ENCODE results near the gene SS18L1. TPM values are rescaled to one million over a fixed set of nuclear protein-coding genes. Genes with fewer than 3 reads are reported as not detected.

SS18L1 gene
- total and polyA plus RNA-seq, 8 donors = 5.5 to 34.8 (median 9.3) TPM

DNA sequence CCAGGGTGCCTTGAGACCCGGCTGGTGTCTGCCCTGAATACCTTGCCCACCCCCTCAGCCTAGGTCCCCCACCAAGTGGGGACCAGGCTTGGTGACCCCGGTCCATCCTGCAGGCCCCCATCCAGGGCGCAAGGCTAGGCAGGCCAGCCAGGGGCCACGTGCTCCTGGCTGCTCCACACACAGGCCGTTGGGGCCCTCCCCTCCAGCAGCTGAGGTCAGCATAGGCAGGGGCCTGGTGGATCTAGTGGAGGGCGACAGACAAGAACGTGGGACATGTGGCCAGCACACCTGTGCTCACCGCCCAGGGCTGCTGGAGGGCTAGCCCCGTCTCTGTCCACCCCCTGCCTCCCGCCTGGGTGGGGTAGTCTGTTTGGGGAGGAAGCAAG is 84.0 kb downstream of the SS18L1 start:
- H3K36me3 ChIP-seq = no peaks in the 10 kb centered on the region
- H3K4me1 ChIP-seq = peaks cover 0 to 15% (median 7%) of the 10 kb centered on the region in 4 donors
- no peaks in the 10 kb centered on the region for H3K9me3 ChIP-seq
- H3K27ac ChIP-seq = no peak overlapping the region
- intact Hi-C loops (cut with DNase I; ENCODE audit: low total_unique reads) = no loop called here
- WGBS, 5 donors = 33 to 60% (median 48%) methylated on average over 1 to 10 of the region's 10 CpGs
- no peak for TF ChIP-seq EP300 (IDR thresholded peaks at IDR 0.05)
- TF ChIP-seq, protein P1, sequence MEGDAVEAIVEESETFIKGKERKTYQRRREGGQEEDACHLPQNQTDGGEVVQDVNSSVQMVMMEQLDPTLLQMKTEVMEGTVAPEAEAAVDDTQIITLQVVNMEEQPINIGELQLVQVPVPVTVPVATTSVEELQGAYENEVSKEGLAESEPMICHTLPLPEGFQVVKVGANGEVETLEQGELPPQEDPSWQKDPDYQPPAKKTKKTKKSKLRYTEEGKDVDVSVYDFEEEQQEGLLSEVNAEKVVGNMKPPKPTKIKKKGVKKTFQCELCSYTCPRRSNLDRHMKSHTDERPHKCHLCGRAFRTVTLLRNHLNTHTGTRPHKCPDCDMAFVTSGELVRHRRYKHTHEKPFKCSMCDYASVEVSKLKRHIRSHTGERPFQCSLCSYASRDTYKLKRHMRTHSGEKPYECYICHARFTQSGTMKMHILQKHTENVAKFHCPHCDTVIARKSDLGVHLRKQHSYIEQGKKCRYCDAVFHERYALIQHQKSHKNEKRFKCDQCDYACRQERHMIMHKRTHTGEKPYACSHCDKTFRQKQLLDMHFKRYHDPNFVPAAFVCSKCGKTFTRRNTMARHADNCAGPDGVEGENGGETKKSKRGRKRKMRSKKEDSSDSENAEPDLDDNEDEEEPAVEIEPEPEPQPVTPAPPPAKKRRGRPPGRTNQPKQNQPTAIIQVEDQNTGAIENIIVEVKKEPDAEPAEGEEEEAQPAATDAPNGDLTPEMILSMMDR (IDR thresholded peaks at IDR 0.05) = no peak
- TF ChIP-seq POLR2AphosphoS5 (IDR thresholded peaks at IDR 0.05) = no peak
- no peak for TF ChIP-seq POLR2A (IDR thresholded peaks at IDR 0.05)
- peaks cover 3 to 85% (median 33%) of the 10 kb centered on the region in 3 donors for H3K27me3 ChIP-seq
- no peak for DNase-seq
- no peak overlapping the region for H3K4me3 ChIP-seq

DNA sequence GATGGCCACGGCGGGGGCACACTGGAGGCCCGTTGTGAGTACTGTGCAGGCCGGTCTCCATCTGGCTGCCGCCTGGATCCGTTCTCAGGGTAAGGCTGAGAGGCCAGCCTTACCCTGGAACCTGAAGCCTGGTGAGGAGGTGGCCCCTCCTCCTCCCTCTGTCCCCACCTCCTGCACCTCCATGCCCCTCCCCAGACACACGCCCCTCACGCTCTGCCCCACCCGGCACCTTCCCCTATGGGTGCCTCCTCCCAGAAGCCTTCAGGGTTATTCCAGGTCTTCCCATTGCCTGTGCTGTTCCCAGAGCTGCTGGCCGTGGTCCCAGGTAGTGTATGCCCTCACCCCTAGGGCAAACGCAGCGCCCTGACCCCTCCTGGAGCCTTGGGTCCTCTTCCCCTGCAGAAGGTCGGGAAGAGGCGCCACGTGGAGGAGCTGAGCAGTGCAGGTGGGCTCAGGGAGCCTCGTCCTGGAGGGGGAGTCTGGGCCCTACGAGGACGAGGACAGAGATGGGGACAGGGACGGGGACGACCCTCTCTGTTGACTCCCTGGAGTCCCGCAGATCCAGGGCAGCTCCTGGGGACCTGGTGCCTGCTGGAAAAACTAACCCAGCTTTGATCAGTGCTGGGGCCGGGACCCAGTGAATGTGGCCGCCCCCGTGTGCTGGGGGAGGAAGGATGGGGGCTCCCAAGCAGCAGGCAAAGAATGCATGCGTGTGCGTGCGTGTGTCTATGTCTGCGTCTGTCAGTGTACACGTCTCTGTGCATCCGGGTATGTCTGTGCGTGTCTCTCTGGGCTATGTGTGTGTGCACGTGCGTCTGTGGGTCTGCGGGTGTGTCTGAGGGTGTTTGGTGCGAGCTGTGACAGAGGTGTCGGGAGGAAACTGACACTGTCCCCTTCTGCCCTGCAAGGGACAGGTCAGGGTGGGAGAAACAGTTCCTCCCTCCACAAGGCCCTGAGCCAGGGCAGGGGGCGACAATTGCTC is 84.7 kb downstream of the SS18L1 start:
- Histone ChIP-seq H3K4me3 (no peak overlapping the region), H3K27ac (no peak overlapping the region), H3K27me3 (peaks cover 0 to 85% (median 26%) of the 10 kb centered on the region in 3 donors), H3K9me3 (no peaks in the 10 kb centered on the region), H3K36me3 (no peaks in the 10 kb centered on the region), H3K4me1 (peaks cover 0 to 19% (median 9%) of the 10 kb centered on the region in 4 donors)
- DNase-seq = peak; percentile 52 to 79
- intact Hi-C loops (cut with DNase I; ENCODE audit: low total_unique reads) = no loop called here
- TF ChIP-seq, protein P1 (IDR thresholded peaks at IDR 0.05) = peak in 1 of 7 experiments; percentile 19
- TF ChIP-seq EP300 (IDR thresholded peaks at IDR 0.05) = no peak
- 29 to 46% (median 35%) methylated on average over 32 to 37 of the region's 37 CpGs for WGBS, 5 donors

DNA sequence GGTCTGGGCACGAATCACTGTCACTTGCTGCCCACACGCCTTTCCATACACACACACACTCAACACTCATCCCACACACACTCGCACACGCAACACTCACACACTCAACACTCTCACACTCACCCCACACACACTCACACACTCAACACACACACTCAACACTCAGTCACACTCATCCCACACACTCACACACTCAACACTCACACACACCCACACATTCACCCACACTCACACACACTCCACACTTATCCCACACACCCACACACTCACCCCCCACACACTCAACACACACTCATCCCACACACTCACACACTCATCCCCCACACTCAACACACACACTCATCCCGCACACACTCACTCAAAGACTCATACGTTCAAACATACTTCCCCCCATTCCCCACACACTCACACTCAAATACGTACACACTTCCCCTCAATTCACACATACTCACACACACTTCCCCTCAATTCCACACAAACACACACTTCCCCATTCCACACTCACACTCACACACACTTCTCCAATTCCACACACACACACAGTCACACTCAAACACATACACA is 85.5 kb downstream of the SS18L1 start:
- no peak for DNase-seq

DNA sequence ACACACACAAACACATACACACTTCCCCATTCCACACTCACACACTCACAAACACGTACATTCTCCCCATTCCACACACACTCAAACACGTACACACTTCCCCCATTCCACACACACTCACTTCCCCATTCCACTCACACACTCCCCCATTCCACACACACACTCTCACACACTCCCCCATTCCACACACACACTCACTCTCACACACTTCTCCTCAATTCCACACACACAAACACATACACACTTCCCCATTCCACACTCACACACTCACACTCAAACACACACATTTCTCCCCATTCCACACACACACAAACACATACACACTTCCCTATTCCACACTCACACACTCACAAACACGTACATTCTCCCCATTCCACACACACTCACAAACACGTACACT is 86.1 kb downstream of the SS18L1 start:
- no peak for DNase-seq
- WGBS, 5 donors = 65 to 78% (median 69%) methylated on average over 4 of the region's 4 CpGs
- TF ChIP-seq, protein P1 (IDR thresholded peaks at IDR 0.05) = no peak
- TF ChIP-seq EP300 (IDR thresholded peaks at IDR 0.05) (no peak), POLR2AphosphoS5 (IDR thresholded peaks at IDR 0.05) (no peak), POLR2A (IDR thresholded peaks at IDR 0.05) (no peak)
- H3K27ac ChIP-seq = no peak overlapping the region
- intact Hi-C loops (cut with DNase I; ENCODE audit: low total_unique reads) = no loop called here
- H3K4me3 ChIP-seq = no peak overlapping the region
- no peaks in the 10 kb centered on the region for H3K9me3 ChIP-seq
- H3K36me3 ChIP-seq = no peaks in the 10 kb centered on the region
- peaks cover 0 to 85% (median 13%) of the 10 kb centered on the region in 3 donors for H3K27me3 ChIP-seq
- peaks cover 6 to 26% (median 13%) of the 10 kb centered on the region in 4 donors for H3K4me1 ChIP-seq

More for the DNA sequence above, 85.5 kb downstream of the SS18L1 start:
- intact Hi-C loops (cut with DNase I; ENCODE audit: low total_unique reads) = no loop called here
- no peak overlapping the region for H3K4me3 ChIP-seq
- no peak overlapping the region for H3K27ac ChIP-seq
- 78 to 88% (median 84%) methylated on average over 7 of the region's 7 CpGs for WGBS, 5 donors
- H3K9me3 ChIP-seq = no peaks in the 10 kb centered on the region
- H3K4me1 ChIP-seq = peaks cover 2 to 20% (median 9%) of the 10 kb centered on the region in 4 donors
- H3K27me3 ChIP-seq = peaks cover 0 to 85% (median 18%) of the 10 kb centered on the region in 3 donors
- no peak for TF ChIP-seq POLR2AphosphoS5 (IDR thresholded peaks at IDR 0.05)
- no peak for TF ChIP-seq POLR2A (IDR thresholded peaks at IDR 0.05)
- TF ChIP-seq EP300 (IDR thresholded peaks at IDR 0.05) = no peak
- TF ChIP-seq, protein P1 (IDR thresholded peaks at IDR 0.05) = no peak
- H3K36me3 ChIP-seq = no peaks in the 10 kb centered on the region
